Embryonic facial prominence (tissue), 1 donor: ENCODE data around the gene ELAVL1.
"Not testable (repeated sequence)": the region's sequence is repeated elsewhere in the genome, so short reads cannot be mapped to it uniquely, and the experiment has no call there.

ENCODE experiments used
- DNase-seq: peaks from one replicate; pipeline ENCODE4 v3.0.0-alpha.2; 2016; ENCODE audit errors: extremely low spot score

ELAVL1 gene

GRCh38 chr19:7970716-7971448 lies 34.6 kb downstream of the ELAVL1 start:
- DNase-seq = no peak

- DNase-seq = no peak
These were observed 35.9 kb downstream of the ELAVL1 start for GRCh38 chr19:7969555-7969939.

- no peak for DNase-seq
These were observed 36.5 kb downstream of the ELAVL1 start for GRCh38 chr19:7968796-7969554.

- no peak for DNase-seq
These were observed 37.2 kb downstream of the ELAVL1 start for GRCh38 chr19:7968008-7968795.

GRCh38 chr19:7965921-7966665 lies 39.3 kb downstream of the ELAVL1 start:
- DNase-seq = no peak

GRCh38 chr19:7965259-7965841 lies 40.1 kb downstream of the ELAVL1 start:
- DNase-seq = no peak

GRCh38 chr19:7963566-7963965 lies 41.9 kb downstream of the ELAVL1 start:
- DNase-seq = no peak

- DNase-seq = no peak
These were observed 42.7 kb downstream of the ELAVL1 start for GRCh38 chr19:7962644-7963268.

GRCh38 chr19:7961920-7962626 lies 43.4 kb downstream of the ELAVL1 start:
- no peak for DNase-seq

GRCh38 chr19:7961082-7961481 lies 44.4 kb downstream of the ELAVL1 start:
- not testable (repeated sequence) for DNase-seq

- DNase-seq = no peak
These were observed 46.2 kb downstream of the ELAVL1 start for GRCh38 chr19:7959211-7959610.

- no peak for DNase-seq
These were observed 49.7 kb downstream of the ELAVL1 start for GRCh38 chr19:7955696-7956095.

GRCh38 chr19:7953576-7953975 lies 51.9 kb downstream of the ELAVL1 start:
- no peak for DNase-seq

GRCh38 chr19:7953060-7953459 lies 52.4 kb downstream of the ELAVL1 start:
- no peak for DNase-seq

- DNase-seq = no peak
These were observed 57.5 kb downstream of the ELAVL1 start for GRCh38 chr19:7947939-7948338.

GRCh38 chr19:7944177-7944761 lies 61.2 kb downstream of the ELAVL1 start:
- peak; percentile 77 for DNase-seq

GRCh38 chr19:7943444-7944176 lies 61.8 kb downstream of the ELAVL1 start, which contains the start of gene TIMM44:
Gene TIMM44, minus strand, starts transcription at chr19:7943666. Its CDS starts 15 bp downstream, at chr19:7943651.
- peak; percentile 97 for DNase-seq

- DNase-seq = no peak
These were observed 62.4 kb downstream of the ELAVL1 start for GRCh38 chr19:7942981-7943443.
